OCI-LY3 (cell line): ENCODE data around the gene CYP2D6.
"Not testable (repeated sequence)": the region's sequence is repeated elsewhere in the genome, so short reads cannot be mapped to it uniquely, and the experiment has no call there.

Experiments used
- EZH2phosphoT487 ChIP-seq: fragments of 200-600 bp; shearing (Covaris generic); IDR thresholded peaks from 2 replicates; pipeline ENCODE4 v1.6.1; 2018; ENCODE audit warnings: antibody characterized with exemption, mixed run types, low read depth
- TF ChIP-seq, protein P1 (sequence below): fragments of 200-600, 300-600 bp; sonication (generic); IDR thresholded peaks from 2 replicates; pipeline ENCODE4 v1.5.1; 2014; ENCODE audit warnings: antibody characterized with exemption, low read length, low read depth

DNA sequence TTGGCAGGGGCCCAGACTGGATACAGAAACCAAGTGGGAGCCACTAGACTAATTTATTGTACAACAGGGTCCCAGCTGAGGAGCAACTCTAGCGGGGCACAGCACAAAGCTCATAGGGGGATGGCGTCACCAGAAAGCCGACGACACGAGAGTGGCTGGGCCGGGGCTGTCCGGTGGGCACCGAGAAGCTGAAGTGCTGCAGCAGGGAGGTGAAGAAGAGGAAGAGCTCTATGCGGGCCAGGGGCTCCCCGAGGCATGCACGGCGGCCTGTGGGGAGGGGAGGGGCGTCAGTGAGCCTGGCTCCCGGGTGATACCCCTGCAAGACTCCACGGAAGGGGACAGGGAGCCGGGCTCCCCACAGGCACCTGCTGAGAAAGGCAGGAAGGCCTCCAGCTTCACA, 19.2 kb upstream of the CYP2D6 start:
- TF ChIP-seq, protein P1, sequence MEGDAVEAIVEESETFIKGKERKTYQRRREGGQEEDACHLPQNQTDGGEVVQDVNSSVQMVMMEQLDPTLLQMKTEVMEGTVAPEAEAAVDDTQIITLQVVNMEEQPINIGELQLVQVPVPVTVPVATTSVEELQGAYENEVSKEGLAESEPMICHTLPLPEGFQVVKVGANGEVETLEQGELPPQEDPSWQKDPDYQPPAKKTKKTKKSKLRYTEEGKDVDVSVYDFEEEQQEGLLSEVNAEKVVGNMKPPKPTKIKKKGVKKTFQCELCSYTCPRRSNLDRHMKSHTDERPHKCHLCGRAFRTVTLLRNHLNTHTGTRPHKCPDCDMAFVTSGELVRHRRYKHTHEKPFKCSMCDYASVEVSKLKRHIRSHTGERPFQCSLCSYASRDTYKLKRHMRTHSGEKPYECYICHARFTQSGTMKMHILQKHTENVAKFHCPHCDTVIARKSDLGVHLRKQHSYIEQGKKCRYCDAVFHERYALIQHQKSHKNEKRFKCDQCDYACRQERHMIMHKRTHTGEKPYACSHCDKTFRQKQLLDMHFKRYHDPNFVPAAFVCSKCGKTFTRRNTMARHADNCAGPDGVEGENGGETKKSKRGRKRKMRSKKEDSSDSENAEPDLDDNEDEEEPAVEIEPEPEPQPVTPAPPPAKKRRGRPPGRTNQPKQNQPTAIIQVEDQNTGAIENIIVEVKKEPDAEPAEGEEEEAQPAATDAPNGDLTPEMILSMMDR = not testable (repeated sequence)
- TF ChIP-seq EZH2phosphoT487 = not testable (repeated sequence)
